Measurements from ENCODE around the gene KRTAP12-4. TPM values are rescaled to one million over a fixed set of nuclear protein-coding genes. Genes with fewer than 3 reads are reported as not detected.

KRTAP12-4 gene
- total and polyA plus RNA-seq, 2 donors (not counting 3 experiments of a cell fraction or from before 2014, with no cell fraction given): not detected

DNA sequence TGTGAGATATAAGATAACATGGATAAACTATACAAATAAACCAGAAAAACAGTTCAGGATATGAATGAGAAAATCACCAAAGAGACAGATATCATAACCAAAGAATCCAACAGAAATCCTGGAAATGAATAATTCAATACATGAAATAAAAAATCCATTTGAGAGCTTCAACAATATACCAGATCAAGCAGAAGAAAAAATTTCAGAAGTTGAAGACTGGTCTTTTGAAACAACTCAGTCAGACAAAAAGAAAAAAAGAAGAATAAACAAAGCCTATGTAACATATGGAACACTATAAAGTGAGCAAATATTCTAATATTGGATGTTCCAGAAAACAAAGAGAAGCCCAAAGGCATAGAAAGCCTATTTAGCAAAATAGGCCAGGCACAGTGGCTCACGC, 17.5 kb upstream of the KRTAP12-4 start:
- DNase-seq (ENCODE audit: low read depth, low spot score) (no peak), FAIRE-seq (no peak)
- ChIA-PET POLR2A (no interaction called here), CTCF (interaction anchor here (1.4 kb wide), 1 partner anchor 16 kb away, joined by 3 read pairs; no protein-coding TSS in a partner anchor)
- H4K20me1 ChIP-seq (replicated peaks; ENCODE audit: control insufficient read depth, extremely low read depth, insufficient read depth, low read length): no peaks in the 10 kb centered on the region
- intact Hi-C loops (cut with micrococcal nuclease): no loop called here
- BruUV-seq (replicated peaks): no TSS peak
- no peak for TF ChIP-seq JUN (IDR thresholded peaks at IDR 0.05; ENCODE audit: borderline replicate concordance, insufficient read depth, insufficient read length, low read depth)
- TF ChIP-seq, protein P1, sequence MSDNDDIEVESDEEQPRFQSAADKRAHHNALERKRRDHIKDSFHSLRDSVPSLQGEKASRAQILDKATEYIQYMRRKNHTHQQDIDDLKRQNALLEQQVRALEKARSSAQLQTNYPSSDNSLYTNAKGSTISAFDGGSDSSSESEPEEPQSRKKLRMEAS (IDR thresholded peaks at IDR 0.05; ENCODE audit: insufficient read depth, insufficient read length): no peak
- no peak for TF ChIP-seq POLR2A (IDR thresholded peaks at IDR 0.05; ENCODE audit: low read depth, low read length)
- TF ChIP-seq POLR2AphosphoS5 (IDR thresholded peaks at IDR 0.05; ENCODE audit: insufficient read depth, low read depth, low read length): no peak
- no peak for TF ChIP-seq FOS (IDR thresholded peaks at IDR 0.05; ENCODE audit: borderline replicate concordance, insufficient read depth, low read length)
- TF ChIP-seq, protein P2, sequence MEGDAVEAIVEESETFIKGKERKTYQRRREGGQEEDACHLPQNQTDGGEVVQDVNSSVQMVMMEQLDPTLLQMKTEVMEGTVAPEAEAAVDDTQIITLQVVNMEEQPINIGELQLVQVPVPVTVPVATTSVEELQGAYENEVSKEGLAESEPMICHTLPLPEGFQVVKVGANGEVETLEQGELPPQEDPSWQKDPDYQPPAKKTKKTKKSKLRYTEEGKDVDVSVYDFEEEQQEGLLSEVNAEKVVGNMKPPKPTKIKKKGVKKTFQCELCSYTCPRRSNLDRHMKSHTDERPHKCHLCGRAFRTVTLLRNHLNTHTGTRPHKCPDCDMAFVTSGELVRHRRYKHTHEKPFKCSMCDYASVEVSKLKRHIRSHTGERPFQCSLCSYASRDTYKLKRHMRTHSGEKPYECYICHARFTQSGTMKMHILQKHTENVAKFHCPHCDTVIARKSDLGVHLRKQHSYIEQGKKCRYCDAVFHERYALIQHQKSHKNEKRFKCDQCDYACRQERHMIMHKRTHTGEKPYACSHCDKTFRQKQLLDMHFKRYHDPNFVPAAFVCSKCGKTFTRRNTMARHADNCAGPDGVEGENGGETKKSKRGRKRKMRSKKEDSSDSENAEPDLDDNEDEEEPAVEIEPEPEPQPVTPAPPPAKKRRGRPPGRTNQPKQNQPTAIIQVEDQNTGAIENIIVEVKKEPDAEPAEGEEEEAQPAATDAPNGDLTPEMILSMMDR (IDR thresholded peaks at IDR 0.05; ENCODE audit: extremely low read depth in 1 of 2, insufficient read depth in 1 of 2, low read depth in 1 of 2, low read length in 2 of 2): no peak
- no peak for TF ChIP-seq GATA2 (IDR thresholded peaks at IDR 0.05; ENCODE audit: insufficient read depth, insufficient read length, low read depth, low read length)
- no peak for TF ChIP-seq MYC (IDR thresholded peaks at IDR 0.05; ENCODE audit: low read depth, low read length)
- TF ChIP-seq EZH2 (IDR thresholded peaks at IDR 0.05; ENCODE audit: borderline replicate concordance, low read depth, low read length, severe bottlenecking): no peak
- H2AFZ ChIP-seq (ENCODE audit: low read depth, low read length): no peak overlapping the region
- no peaks in the 10 kb centered on the region for H3K4me1 ChIP-seq (ENCODE audit: control insufficient read depth, extremely low read depth, insufficient read depth, low read length)
- H3K27me3 ChIP-seq (ENCODE audit: control insufficient read depth in 2 of 2, insufficient read depth in 2 of 2, low read length in 2 of 2): peaks cover 1 to 4% of the 10 kb centered on the region in 2 experiments
- H3K79me2 ChIP-seq (ENCODE audit: control insufficient read depth, insufficient read depth, low read length): no peaks in the 10 kb centered on the region
- no peak overlapping the region for H3K9ac ChIP-seq (replicated peaks; ENCODE audit: extremely low read depth, insufficient read depth, low read length)
- H3K9me3 ChIP-seq (replicated peaks; ENCODE audit: control insufficient read depth, insufficient read depth, low read length): no peaks in the 10 kb centered on the region
- H3K4me2 ChIP-seq (ENCODE audit: insufficient read depth, low read length): no peak overlapping the region
- no peak overlapping the region for H3K27ac ChIP-seq (ENCODE audit: insufficient read depth, low read depth, low read length)
- dilution Hi-C loops (cut with MboI; ENCODE audit: extremely low pct_ligation_motif_present, low sequenced_read_pairs): no loop called here
- H3K4me3 ChIP-seq (replicated peaks in 1 of 3; ENCODE audit: insufficient read depth in 1 of 3, low read depth in 1 of 3, low read length in 3 of 3): no peak overlapping the region
- no peaks in the 10 kb centered on the region for H3K36me3 ChIP-seq (ENCODE audit: control insufficient read depth in 2 of 2, extremely low read depth in 1 of 2, insufficient read depth in 2 of 2, low read length in 2 of 2)
- H3K9me1 ChIP-seq (replicated peaks; ENCODE audit: control insufficient read depth, extremely low read depth, insufficient read depth, low read length): no peaks in the 10 kb centered on the region
